ENCODE data around the gene CCNI2. TPM values are rescaled to one million over a fixed set of nuclear protein-coding genes. Genes with fewer than 3 reads are reported as not detected.

The CCNI2 gene
- total and polyA plus RNA-seq, 2 experiments from 2014 or later, result 0.66 TPM; not detected in 1

GRCh38 chr5:132785864-132786263, 38.6 kb downstream of the CCNI2 start:
- no peak for TF ChIP-seq CTCF (IDR thresholded peaks at IDR 0.05; ENCODE audit: low read depth, low read length)
- H3K4me1 ChIP-seq (ENCODE audit: low read depth), result peaks cover 11% of the 10 kb centered on the region
- DNase-seq (ENCODE audit: low read depth in 1 of 2, low spot score in 1 of 2), result no peak
- peaks cover 18% of the 10 kb centered on the region for H3K27me3 ChIP-seq
- H3K9me3 ChIP-seq (ENCODE audit: low read depth), result no peaks in the 10 kb centered on the region
- no peaks in the 10 kb centered on the region for H3K36me3 ChIP-seq
- no peak overlapping the region for H3K4me3 ChIP-seq
- H3K27ac ChIP-seq, result peak overlapping the region; percentile 55

DNA sequence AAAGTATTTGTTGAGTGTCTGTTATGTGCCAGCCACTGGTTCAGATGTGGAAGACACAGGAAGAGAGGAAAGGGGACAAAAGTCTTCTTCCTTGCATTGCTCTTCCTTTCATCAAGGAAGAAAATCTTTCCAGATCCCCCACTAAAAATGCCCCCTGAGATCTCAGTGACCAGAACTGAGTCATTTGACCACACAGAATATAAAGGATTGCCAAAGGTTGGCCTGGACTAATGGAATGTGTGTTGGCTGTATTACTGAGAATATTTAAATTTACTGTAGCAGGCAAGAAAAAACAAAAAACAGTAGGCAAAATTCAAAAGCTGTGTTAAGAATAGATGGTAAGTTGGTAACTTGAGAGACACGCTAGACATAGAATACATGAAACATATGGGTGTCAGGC, 39.9 kb downstream of the CCNI2 start:
- Histone ChIP-seq H3K27me3 (peaks cover 8% of the 10 kb centered on the region), H3K27ac (no peak overlapping the region), H3K36me3 (no peaks in the 10 kb centered on the region), H3K4me1 (ENCODE audit: low read depth) (peaks cover 11% of the 10 kb centered on the region), H3K9me3 (ENCODE audit: low read depth) (no peaks in the 10 kb centered on the region), H3K4me3 (no peak overlapping the region)
- TF ChIP-seq CTCF (IDR thresholded peaks at IDR 0.05; ENCODE audit: low read depth, low read length), result no peak
- peak in 1 of 2 donors; percentile 45 for DNase-seq (ENCODE audit: low read depth in 1 of 2, low spot score in 1 of 2)

GRCh38 chr5:132788508-132788907, 41.3 kb downstream of the CCNI2 start:
- no peak for DNase-seq (ENCODE audit: low read depth in 1 of 2, low spot score in 1 of 2)
- TF ChIP-seq CTCF (IDR thresholded peaks at IDR 0.05; ENCODE audit: low read depth, low read length), result no peak
- Histone ChIP-seq H3K9me3 (ENCODE audit: low read depth) (no peaks in the 10 kb centered on the region), H3K4me3 (no peak overlapping the region), H3K27me3 (no peaks in the 10 kb centered on the region), H3K27ac (no peak overlapping the region), H3K4me1 (ENCODE audit: low read depth) (peaks cover 11% of the 10 kb centered on the region), H3K36me3 (no peaks in the 10 kb centered on the region)

DNA sequence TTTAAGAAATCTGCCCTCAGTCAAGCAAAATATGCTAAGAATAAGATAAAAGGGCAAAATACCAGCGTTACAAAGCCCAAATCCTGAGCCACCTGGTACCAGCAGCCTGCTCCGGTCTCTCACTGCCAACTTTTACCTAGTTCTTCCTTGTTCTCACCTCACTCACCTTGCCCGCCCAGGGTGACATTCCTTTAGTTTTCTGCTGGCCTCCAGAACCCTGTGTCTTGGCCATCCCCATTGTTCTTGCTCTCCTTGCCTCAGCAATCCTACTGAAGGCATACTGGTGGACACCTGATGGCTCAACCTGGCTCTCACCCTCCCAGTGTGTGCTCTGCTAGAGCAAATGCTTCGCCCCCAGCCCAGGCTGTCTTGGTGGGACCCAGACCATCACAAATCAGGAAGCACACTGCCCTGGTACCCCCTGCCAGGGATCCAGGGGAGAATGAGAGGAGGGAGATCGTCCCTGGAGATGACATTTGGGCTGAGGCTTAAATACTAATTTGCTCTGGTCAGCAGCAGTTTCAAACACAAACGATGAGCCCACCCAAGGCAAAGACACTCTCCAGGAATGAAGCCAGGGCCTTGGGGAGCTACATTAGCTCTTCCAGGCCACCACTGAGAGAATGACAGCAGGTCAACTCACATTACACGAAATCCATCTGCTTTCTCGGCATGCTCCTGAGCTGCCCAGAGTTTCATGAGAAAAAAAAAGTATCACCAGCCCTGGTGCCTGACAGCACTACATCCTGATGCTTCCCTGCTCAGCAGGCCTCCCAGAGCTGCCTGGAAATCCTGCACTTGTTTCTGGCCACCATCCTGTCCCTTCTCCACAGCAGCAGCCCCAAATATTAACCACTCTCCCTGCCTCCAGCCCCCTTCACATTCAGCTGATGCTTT, 42.0 kb downstream of the CCNI2 start:
- TF ChIP-seq CTCF (IDR thresholded peaks at IDR 0.05; ENCODE audit: low read depth, low read length), result no peak
- Histone ChIP-seq H3K4me3 (no peak overlapping the region), H3K27me3 (no peaks in the 10 kb centered on the region), H3K27ac (no peak overlapping the region), H3K4me1 (ENCODE audit: low read depth) (peaks cover 11% of the 10 kb centered on the region), H3K9me3 (ENCODE audit: low read depth) (no peaks in the 10 kb centered on the region), H3K36me3 (no peaks in the 10 kb centered on the region)
- DNase-seq (ENCODE audit: low read depth in 1 of 2, low spot score in 1 of 2), result no peak

- Histone ChIP-seq H3K36me3 (no peaks in the 10 kb centered on the region), H3K27ac (no peak overlapping the region), H3K9me3 (ENCODE audit: low read depth) (no peaks in the 10 kb centered on the region), H3K4me3 (no peak overlapping the region), H3K27me3 (no peaks in the 10 kb centered on the region), H3K4me1 (ENCODE audit: low read depth) (peaks cover 7% of the 10 kb centered on the region)
- TF ChIP-seq CTCF (IDR thresholded peaks at IDR 0.05; ENCODE audit: low read depth, low read length), result no peak
- no peak for DNase-seq (ENCODE audit: low read depth in 1 of 2, low spot score in 1 of 2)
Observed at GRCh38 chr5:132790201-132790865, 43.1 kb downstream of the CCNI2 start.

Measured in cardiac muscle cell (in vitro differentiated cells and primary cell).